ENCODE results near the gene SLC1A4. TPM values are rescaled to one million over a fixed set of nuclear protein-coding genes. Genes with fewer than 3 reads are reported as not detected.
"Not testable (repeated sequence)": the region's sequence is repeated elsewhere in the genome, so short reads cannot be mapped to it uniquely, and the experiment has no call there.

SLC1A4 gene
- total RNA-seq, 1 donor from 2014 or later, result 41.4 TPM

- H3K4me3 Mint-ChIP-seq (ENCODE audit: unreplicated experiment), result no peak overlapping the region
- peaks cover 2% of the 10 kb centered on the region for H3K27me3 Mint-ChIP-seq (ENCODE audit: unreplicated experiment)
- H3K9me3 Mint-ChIP-seq (ENCODE audit: unreplicated experiment), result no peaks in the 10 kb centered on the region
- no peaks in the 10 kb centered on the region for H3K36me3 Mint-ChIP-seq (ENCODE audit: low read depth, unreplicated experiment)
- no peak overlapping the region for H3K27ac Mint-ChIP-seq (ENCODE audit: unreplicated experiment)
- DNase-seq (ENCODE audit: low spot score), result no peak
- TF ChIP-seq, protein P1, sequence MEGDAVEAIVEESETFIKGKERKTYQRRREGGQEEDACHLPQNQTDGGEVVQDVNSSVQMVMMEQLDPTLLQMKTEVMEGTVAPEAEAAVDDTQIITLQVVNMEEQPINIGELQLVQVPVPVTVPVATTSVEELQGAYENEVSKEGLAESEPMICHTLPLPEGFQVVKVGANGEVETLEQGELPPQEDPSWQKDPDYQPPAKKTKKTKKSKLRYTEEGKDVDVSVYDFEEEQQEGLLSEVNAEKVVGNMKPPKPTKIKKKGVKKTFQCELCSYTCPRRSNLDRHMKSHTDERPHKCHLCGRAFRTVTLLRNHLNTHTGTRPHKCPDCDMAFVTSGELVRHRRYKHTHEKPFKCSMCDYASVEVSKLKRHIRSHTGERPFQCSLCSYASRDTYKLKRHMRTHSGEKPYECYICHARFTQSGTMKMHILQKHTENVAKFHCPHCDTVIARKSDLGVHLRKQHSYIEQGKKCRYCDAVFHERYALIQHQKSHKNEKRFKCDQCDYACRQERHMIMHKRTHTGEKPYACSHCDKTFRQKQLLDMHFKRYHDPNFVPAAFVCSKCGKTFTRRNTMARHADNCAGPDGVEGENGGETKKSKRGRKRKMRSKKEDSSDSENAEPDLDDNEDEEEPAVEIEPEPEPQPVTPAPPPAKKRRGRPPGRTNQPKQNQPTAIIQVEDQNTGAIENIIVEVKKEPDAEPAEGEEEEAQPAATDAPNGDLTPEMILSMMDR (IDR thresholded peaks at IDR 0.05; ENCODE audit: unreplicated experiment), result no peak
- H3K4me1 Mint-ChIP-seq (ENCODE audit: unreplicated experiment), result peaks cover 3% of the 10 kb centered on the region
These were observed 25.5 kb upstream of the SLC1A4 start for GRCh38 chr2:64963719-64964118.

GRCh38 chr2:64966017-64966416 is 23.2 kb upstream of the SLC1A4 start:
- no peaks in the 10 kb centered on the region for H3K36me3 Mint-ChIP-seq (ENCODE audit: low read depth, unreplicated experiment)
- H3K27ac Mint-ChIP-seq (ENCODE audit: unreplicated experiment), result no peak overlapping the region
- no peaks in the 10 kb centered on the region for H3K27me3 Mint-ChIP-seq (ENCODE audit: unreplicated experiment)
- TF ChIP-seq, protein P1 (IDR thresholded peaks at IDR 0.05; ENCODE audit: unreplicated experiment), result no peak
- DNase-seq (ENCODE audit: low spot score), result no peak
- no peak overlapping the region for H3K4me3 Mint-ChIP-seq (ENCODE audit: unreplicated experiment)
- peaks cover 3% of the 10 kb centered on the region for H3K4me1 Mint-ChIP-seq (ENCODE audit: unreplicated experiment)
- no peaks in the 10 kb centered on the region for H3K9me3 Mint-ChIP-seq (ENCODE audit: unreplicated experiment)

DNA sequence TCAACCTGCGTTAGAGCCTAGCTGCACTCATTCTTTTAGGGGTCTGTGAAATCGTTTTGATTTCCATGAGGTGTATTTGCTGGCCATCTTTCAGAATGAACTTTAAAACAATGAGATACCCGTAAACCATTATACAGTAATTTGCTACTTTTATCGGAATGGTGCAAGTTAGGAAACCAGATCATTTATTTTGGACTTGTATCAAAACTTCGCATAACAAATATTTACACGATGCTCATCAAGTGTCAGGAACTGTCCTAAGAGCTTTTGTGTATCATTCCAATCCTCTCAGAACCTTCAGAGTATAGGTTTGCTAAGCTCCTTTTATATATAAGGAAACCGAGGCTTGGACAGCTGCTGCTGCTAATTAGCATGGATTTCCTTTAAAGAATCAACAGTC is 22.4 kb upstream of the SLC1A4 start:
- TF ChIP-seq, protein P1 (IDR thresholded peaks at IDR 0.05; ENCODE audit: unreplicated experiment), result no peak
- H3K4me3 Mint-ChIP-seq (ENCODE audit: unreplicated experiment), result no peak overlapping the region
- H3K4me1 Mint-ChIP-seq (ENCODE audit: unreplicated experiment), result peaks cover 3% of the 10 kb centered on the region
- H3K27me3 Mint-ChIP-seq (ENCODE audit: unreplicated experiment), result no peaks in the 10 kb centered on the region
- no peak overlapping the region for H3K27ac Mint-ChIP-seq (ENCODE audit: unreplicated experiment)
- no peaks in the 10 kb centered on the region for H3K9me3 Mint-ChIP-seq (ENCODE audit: unreplicated experiment)
- no peak for DNase-seq (ENCODE audit: low spot score)
- H3K36me3 Mint-ChIP-seq (ENCODE audit: low read depth, unreplicated experiment), result no peaks in the 10 kb centered on the region

DNA sequence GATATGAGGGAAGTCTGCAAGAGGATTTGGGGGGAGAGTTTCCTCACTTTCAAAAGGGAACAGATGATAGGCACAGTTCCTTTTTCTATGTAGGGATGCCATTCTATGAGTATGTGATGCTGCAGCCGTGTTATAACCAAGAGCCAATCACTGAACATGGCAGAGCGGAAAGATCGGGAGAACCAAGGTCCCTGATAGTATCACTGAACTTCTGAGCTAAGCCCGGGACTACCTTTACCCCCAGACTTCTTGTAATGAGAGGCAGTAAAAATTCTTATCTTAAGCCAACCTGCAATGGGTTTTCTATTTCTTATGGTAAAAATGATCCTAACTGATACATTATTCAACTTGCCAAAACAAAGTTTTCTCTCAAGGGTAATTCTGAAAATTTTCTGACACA is 21.6 kb upstream of the SLC1A4 start:
- Mint-ChIP-seq H3K9me3 (ENCODE audit: unreplicated experiment) (no peaks in the 10 kb centered on the region), H3K36me3 (ENCODE audit: low read depth, unreplicated experiment) (no peaks in the 10 kb centered on the region), H3K27me3 (ENCODE audit: unreplicated experiment) (no peaks in the 10 kb centered on the region), H3K4me3 (ENCODE audit: unreplicated experiment) (no peak overlapping the region), H3K4me1 (ENCODE audit: unreplicated experiment) (peaks cover 3% of the 10 kb centered on the region), H3K27ac (ENCODE audit: unreplicated experiment) (no peak overlapping the region)
- DNase-seq (ENCODE audit: low spot score), result no peak
- TF ChIP-seq, protein P1 (IDR thresholded peaks at IDR 0.05; ENCODE audit: unreplicated experiment), result no peak

DNA sequence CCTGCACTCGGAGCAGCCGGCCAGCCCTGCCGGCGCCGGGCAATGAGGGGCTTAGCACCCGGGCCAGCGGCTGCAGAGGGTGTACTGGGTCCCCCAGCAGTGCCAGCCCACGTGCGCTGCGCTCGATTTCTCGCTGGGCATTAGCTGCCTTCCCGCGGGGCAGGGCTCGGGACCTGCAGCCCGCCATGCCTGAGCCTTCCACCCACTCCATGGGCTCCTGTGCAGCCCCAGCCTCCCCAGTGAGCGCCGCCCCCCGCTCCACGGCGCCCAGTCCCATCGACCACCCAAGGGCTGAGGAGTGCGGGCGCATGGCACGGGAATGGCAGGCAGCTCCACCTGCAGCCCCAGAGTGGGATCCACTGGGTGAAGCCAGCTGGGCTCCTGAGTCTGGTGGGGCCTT is 20.1 kb upstream of the SLC1A4 start:
- DNase-seq (ENCODE audit: low spot score), result not testable (repeated sequence)

GRCh38 chr2:64970495-64970894 is 18.7 kb upstream of the SLC1A4 start:
- no peak for DNase-seq (ENCODE audit: low spot score)
- H3K4me3 Mint-ChIP-seq (ENCODE audit: unreplicated experiment), result no peak overlapping the region
- H3K4me1 Mint-ChIP-seq (ENCODE audit: unreplicated experiment), result peaks cover 3% of the 10 kb centered on the region
- no peaks in the 10 kb centered on the region for H3K27me3 Mint-ChIP-seq (ENCODE audit: unreplicated experiment)
- no peaks in the 10 kb centered on the region for H3K9me3 Mint-ChIP-seq (ENCODE audit: unreplicated experiment)
- TF ChIP-seq, protein P1 (IDR thresholded peaks at IDR 0.05; ENCODE audit: unreplicated experiment), result no peak
- no peak overlapping the region for H3K27ac Mint-ChIP-seq (ENCODE audit: unreplicated experiment)
- no peaks in the 10 kb centered on the region for H3K36me3 Mint-ChIP-seq (ENCODE audit: low read depth, unreplicated experiment)

More for the DNA sequence above, 20.1 kb upstream of the SLC1A4 start:
- H3K4me1 Mint-ChIP-seq (ENCODE audit: unreplicated experiment); H3K9me3 Mint-ChIP-seq (ENCODE audit: unreplicated experiment); H3K27ac Mint-ChIP-seq (ENCODE audit: unreplicated experiment); H3K4me3 Mint-ChIP-seq (ENCODE audit: unreplicated experiment); H3K27me3 Mint-ChIP-seq (ENCODE audit: unreplicated experiment); H3K36me3 Mint-ChIP-seq (ENCODE audit: low read depth, unreplicated experiment): not testable (repeated sequence)
